GM18867 (cell line): ENCODE results near the gene USP43.
"Not testable (repeated sequence)": the region's sequence is repeated elsewhere in the genome, so short reads cannot be mapped to it uniquely, and the experiment has no call there.

Experiments used
- ATAC-seq: cut with Tn5 transposase; IDR thresholded peaks from one replicate; pipeline ENCODE4 v1.9.1; 2021; ENCODE audit warnings: mild to moderate bottlenecking, moderate library complexity; ENCODE audit not compliant: unreplicated experiment

Gene USP43, protein sequence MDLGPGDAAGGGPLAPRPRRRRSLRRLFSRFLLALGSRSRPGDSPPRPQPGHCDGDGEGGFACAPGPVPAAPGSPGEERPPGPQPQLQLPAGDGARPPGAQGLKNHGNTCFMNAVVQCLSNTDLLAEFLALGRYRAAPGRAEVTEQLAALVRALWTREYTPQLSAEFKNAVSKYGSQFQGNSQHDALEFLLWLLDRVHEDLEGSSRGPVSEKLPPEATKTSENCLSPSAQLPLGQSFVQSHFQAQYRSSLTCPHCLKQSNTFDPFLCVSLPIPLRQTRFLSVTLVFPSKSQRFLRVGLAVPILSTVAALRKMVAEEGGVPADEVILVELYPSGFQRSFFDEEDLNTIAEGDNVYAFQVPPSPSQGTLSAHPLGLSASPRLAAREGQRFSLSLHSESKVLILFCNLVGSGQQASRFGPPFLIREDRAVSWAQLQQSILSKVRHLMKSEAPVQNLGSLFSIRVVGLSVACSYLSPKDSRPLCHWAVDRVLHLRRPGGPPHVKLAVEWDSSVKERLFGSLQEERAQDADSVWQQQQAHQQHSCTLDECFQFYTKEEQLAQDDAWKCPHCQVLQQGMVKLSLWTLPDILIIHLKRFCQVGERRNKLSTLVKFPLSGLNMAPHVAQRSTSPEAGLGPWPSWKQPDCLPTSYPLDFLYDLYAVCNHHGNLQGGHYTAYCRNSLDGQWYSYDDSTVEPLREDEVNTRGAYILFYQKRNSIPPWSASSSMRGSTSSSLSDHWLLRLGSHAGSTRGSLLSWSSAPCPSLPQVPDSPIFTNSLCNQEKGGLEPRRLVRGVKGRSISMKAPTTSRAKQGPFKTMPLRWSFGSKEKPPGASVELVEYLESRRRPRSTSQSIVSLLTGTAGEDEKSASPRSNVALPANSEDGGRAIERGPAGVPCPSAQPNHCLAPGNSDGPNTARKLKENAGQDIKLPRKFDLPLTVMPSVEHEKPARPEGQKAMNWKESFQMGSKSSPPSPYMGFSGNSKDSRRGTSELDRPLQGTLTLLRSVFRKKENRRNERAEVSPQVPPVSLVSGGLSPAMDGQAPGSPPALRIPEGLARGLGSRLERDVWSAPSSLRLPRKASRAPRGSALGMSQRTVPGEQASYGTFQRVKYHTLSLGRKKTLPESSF

DNA sequence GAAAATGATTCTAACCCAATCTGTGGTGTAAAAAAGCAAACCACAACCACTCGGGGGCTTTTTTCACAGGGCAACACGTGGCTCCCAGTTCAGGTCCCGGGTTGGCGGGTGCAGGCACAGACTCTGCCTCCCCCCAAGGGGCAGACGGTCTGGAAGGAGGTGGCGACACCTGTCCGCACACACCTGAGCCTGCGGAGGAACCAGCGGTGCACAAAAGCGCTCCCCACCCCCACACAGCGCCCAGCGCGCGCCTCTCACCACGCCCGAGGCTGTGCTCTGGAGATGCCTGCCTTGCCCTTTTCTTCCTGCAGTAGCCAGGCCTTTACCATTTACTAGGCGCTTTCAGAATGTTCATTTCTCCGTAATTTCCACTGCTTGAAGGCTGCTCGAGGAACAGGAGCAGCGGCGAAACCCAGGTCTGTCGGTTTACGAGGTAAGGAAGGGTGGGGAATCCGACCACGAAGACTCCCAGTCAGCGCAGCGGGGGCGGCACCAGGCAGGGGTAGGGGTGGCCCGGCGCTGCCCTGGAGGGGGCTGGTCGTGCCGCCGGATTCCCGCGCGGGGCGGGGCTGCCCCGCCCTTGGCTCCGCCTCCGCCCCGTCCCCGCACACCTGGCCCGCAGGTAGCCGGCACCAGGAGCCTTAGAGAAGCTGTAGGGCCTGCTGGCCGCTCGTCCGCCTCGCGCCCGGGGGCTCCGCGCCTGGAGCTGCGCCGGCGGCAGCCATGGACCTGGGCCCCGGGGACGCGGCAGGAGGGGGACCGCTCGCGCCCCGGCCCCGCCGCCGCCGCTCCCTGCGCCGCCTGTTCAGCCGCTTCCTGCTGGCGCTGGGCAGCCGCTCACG, at the start of gene USP43:
Gene USP43 (plus strand): TSS at position 608 of the 842 bp plus-strand sequence. CDS start 116 bp downstream, at position 724.
- ATAC-seq = no peak

DNA sequence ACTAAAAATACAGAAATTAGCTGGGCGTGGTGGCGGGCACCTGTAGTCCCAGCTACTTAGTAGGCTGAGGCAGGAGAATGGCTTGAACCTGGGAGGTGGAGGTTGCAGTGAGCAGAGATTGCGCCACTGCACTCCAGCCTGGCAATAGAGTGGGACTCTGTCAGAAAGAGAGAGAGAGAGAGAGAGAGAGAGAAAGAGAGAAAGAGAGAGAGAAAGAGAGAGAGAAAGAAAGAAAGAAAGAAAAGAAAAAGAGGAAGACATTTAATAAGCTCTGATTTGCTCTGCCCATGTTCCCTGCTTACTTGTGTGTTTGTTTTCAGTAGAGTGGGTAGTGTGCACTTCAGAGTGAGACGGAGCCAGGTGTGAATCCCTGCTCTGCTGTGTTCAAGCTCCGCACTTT, 47.7 kb upstream of the USP43 start:
- ATAC-seq = not testable (repeated sequence)

DNA sequence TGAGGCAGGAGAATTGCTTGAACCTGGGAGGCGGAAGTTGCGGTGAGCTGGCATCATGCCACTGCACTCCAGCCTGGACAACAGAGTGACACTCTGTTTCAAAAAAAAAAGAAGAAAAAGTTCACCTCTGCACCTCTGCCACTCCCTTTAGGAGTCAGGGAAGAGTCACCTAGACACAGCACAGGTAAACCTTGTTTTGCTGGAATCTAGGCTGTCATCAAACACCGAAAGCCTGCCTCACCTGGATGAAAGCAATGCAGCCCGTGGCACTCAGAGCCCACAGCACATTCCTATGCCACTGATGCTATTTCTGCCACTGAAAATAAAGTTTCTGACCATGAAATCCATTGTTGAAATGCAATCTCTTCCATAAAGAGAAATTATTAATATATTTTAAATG, 46.7 kb upstream of the USP43 start:
- ATAC-seq = no peak

DNA sequence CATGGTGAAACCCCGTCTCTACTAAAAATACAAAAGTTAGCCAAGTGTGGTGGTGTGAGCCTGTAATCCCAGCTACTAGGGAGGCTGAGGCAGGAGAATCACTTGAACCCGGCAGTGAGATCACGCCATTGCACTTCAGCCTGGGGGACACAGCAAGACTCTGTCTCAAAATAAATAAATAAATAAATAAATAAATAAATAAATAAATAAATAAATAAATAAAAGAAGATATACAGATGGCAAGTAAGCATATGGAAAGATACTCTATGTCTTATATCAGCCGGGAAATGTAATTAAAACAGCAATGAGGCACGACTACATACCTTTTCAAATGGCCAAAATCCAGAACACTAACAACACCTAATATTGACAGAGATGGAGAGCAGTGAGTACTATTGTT, 40.7 kb upstream of the USP43 start:
- ATAC-seq = not testable (repeated sequence)

DNA sequence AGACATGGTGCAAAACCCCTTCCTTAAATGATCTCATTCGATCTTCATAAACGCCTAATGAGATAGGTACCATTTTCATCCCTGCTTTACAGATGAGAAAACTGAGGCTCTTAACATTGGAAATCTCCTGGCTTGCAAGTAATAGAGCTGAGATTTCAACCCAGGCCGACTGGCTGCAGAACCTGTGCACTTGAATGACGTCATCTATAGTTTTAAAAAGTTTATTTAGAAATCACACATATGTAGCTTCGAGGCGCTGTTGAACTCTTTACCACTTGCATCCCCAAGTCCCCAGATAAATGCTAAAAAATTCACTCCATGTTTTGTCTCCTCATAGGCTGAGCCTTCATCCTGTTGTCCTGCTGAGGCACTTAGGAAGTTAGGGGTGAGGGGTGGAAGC, 38.9 kb upstream of the USP43 start:
- no peak for ATAC-seq

DNA sequence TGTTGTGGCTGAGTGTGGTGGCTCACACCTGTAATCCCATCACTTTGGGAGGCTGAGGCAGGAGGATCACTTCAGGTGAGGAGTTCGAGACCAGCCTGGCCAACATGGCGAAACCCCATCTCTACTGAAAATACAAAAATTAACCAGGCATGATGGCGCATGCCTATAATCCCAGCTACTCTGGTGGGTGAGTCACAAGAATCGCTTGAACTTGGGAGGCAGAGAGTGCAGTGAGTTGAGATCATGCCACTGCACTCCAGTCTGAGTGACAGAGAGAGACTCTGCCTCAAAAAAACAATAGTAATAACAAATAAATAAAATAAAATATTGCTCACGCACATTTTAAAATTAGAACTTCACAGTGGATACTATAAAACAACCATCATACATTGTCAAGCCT, 38.3 kb upstream of the USP43 start:
- not testable (repeated sequence) for ATAC-seq

DNA sequence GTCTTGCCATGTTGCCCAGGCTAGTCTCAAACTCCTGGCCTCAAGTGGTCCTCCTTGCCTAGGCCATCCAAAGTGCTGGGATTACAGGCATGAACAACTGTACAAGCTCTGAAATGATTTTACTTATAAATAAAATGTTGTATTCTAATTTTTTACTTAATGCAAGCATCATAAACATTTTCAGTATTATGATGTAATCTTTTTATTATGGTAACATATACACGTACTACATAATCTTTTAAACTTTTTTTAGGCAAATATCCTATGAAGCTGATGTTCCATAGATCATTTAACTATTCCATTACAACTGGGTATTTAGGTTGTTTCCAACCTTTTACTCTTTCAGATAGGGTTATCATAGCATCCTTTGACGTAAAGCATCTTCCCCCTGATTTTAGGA, 33.8 kb upstream of the USP43 start:
- no peak for ATAC-seq

DNA sequence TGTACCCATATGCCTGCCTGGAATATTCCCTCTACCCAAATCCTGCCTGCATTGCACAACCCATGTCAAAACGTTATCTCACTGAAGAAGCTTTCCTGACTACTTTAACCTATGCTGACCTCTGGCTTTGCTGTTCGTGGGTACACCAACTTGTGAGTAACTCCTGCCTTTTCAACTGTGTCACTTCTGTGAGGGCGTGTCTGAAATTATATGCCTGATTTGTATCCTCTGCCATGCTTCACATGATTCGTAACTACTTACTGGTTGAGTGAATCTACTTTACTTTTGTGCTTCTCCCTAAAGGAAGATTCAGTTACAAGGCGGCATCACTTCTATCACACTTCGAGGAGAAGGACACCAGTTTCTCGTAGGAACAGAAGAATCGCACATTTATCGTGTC, 33.3 kb upstream of the USP43 start:
- no peak for ATAC-seq

DNA sequence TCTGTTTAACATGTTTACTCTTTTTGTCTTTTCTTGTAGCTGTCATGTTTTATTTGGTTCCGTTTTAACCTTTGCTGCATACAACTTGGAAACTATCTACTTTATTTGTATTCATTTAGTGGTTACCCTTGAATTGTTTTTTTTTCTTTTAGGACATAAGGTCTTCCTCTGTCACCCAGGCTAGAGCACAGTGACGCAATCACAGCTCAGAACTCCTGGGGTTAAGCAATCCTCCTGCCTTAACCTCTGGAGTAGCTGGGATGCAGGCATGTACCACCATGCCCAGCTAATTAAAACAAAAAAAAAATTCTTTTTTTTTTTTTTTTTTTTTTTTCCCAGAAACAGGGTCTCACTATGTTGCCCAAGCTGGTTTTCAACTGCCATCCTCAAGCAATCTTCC, 29.8 kb upstream of the USP43 start:
- no peak for ATAC-seq

DNA sequence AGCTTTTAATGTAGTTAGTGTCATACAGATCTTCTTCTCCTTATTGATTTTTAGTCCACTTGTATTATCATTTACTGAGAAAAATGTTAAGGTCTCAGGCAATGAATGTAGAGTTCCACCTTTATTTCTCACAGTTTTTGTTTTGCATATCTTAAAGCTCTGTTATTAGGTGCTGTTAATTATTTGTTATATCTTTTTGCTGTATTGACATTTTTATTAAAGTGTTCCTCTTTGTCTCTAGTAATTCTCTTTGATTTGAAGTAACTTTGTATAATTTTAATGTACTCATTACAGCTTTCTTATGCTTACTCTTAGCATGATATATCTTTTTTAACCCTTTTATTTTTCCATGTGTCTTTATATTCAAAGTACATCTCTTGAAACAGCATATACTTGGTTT, 22.4 kb upstream of the USP43 start:
- no peak for ATAC-seq

DNA sequence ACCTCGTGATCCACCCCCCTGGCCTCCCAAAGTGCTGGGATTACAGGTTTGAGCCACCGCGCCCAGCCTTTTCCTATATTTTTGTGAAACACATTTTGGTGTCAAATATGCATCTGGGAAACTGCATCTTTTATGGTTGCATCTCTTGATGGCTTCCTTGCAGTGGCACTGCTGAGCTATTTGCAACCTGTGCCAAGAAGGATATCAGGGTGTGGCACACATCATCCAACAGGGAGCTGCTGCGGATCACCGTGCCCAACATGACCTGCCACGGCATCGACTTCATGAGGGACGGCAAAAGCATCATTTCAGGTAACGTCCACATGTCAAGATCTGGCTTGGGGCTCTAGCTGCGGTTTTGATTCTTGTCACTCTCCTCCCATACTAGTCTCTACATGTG, 16.8 kb upstream of the USP43 start:
- ATAC-seq = no peak

DNA sequence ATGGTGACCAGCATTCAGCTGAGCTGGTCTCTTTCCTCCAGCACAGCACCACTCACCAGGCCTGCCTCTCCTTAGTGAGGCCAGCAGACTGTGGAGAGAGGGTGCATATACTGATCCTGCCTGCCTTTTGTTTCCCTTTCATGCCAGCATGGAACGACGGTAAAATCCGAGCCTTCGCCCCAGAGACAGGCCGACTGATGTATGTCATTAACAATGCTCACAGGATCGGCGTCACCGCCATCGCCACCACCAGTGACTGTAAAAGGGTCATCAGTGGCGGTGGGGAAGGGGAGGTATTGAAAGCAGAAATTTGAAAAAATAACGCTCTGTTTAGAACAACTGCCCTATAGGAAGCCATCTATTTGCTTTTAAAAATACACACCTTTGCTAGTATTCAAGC, 12.6 kb upstream of the USP43 start:
- ATAC-seq = no peak

DNA sequence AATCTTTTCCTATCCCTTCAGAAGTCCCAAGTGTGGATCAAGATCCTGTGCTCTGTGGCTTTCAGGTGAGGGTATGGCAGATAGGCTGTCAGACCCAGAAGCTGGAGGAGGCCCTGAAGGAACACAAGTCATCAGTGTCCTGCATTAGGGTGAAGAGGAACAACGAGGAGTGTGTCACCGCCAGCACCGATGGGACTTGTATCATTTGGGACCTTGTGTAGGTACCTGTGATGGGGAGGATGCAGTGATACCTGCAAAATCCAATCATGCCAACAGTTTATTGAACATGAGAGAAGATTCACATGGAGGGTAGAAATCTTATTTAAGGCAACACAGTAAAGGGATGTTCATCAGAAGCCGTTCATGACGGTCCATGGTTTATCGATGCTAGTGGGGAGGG, 10.0 kb upstream of the USP43 start:
- ATAC-seq = no peak

DNA sequence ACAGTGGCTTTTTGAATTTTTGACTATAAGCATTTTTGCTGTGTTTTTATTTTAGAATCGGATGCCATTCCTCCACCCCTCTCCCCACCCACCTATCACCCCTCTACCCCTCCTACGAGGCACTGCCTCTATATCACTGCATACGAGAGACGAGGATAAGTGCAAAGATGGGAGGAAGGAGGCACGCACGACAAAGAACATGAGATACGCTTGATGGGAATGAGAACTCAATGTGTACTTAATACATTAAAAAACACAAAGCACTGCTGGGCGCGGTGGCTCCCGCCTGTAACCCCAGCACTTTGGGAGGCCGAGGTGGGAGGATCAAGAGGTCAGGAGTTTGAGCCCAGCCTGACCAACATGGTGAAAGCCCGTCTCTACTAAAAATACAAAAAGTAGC, 8.8 kb upstream of the USP43 start:
- no peak for ATAC-seq

DNA sequence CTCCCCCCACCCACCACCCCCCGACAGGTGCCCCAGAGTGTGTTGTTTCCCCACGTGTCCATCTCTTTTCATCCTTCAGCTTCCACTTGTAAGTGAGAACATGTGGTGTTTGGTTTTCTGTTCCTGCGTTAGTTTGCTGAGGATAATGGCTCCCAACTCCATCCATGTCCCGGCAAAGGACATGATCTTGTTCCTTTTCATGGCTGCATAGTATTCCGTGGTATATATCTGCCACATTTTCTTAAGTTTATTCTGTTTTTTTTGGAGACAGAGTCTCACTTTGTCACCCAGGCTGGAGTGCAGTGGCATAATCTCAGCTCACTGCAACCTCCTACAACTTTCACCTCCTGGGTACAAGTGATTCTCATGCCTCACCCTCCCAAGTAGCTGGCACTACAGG, 4.9 kb upstream of the USP43 start:
- ATAC-seq = not testable (repeated sequence)

DNA sequence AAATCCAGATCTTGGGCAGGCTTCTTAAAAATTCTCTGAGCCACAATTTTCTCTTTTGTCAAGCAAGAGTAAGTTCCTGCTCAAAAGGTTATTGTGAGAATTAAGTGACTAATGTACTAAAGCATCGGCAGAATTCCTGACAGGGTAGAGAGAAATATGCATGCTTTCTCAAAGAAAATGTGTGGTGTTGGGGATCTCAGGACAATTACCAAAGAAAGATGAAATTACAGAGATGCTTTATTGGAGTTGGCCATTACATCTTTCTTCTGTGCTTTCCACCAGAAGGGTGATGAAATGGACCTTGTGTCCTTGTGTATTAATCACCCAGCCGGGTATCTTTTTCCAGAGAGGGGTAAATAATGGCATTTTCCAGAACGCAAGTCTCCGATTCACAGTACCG, 1.7 kb upstream of the USP43 start:
- no peak for ATAC-seq

DNA sequence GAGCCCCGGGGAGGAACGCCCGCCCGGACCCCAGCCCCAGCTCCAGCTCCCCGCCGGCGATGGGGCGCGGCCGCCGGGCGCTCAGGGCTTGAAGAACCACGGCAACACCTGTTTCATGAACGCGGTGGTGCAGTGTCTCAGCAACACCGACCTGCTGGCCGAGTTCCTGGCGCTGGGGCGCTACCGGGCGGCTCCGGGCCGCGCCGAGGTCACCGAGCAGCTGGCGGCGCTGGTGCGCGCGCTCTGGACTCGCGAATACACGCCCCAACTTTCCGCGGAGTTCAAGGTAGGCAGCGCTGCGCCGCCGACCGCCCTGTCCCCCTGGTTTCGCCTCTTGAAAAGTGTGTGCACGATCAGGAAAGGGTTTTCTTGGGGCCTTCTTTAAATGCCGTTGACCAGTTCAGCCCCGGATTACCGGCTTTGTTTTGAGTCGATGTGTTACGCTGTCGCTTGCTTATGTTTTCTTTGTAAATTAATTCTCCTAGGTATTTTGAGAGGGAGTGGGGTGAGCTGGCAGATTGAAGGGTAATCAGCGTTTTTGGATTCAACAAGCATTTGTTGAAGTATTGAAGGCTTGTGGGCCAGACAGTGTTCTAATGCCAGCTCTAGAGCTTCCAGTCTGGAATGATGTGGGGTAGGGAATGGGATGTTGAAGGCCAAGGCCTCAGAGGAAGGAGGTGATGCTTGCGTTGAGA, 681 bp downstream of the USP43 start:
- ATAC-seq = no peak

DNA sequence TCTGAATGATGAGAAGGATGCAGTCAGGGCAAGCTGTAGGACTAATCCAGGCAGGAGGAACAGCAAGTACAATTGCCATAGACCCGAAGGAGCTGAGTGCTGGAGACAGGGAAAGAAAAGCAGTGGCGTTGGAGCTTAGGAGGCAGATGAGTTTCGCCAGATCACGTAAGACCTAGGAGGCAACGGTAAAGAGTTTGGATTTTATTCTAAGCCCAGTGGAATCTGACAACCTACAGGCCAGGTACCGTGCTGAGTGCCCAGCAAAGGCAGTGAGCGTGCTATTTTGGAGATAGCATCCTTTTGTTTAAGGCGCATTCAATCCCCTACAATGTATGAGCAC, 1.2 kb downstream of the USP43 start:
- no peak for ATAC-seq

DNA sequence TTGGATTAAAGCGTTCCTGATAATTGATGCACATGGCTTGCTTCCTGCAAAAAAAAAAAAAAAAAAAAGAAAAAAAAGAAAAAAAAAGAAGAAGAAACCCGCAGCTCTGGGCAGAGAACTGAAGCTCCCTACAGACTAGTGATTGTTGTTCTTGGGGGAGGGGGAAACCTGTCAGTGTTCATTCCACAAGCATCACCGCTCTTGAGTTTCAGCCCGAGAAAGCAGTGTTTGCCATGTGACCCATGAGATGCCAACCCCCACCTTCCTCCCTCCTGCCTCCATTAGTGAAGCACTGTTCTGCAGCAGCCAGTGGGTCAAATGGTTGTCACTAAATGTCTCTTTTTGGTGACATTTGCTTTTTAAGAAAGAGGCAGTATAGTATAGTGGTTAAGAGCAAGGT, 1.7 kb downstream of the USP43 start:
- no peak for ATAC-seq

DNA sequence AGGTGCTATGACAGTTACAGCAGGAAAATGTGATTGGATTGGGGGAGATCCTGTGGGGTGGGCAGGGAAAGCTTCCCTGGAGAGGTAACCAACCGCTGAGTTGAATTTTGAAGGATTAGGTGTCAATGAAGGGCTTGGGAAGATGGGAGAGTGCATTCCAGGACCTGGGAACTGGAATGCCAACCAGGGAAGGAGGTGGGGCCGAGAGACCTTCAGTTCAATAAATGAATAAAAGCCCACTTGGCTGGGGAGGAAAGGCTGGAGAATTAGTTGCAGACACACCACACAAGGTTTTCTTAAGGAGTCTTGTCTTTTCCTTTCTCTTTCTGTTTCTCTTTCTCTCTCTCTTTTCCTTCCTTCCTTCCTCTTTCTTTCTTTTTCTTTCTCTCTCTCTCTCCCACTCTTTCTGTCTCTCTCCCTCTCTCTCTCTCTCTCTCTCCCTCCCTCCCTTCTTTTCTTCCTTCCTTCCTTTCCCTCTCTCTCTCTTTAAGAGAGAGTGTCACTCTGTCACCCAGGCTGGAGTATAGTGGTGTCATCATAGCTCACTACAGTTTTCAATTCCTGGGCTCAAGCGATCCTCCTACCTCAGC, 3.3 kb downstream of the USP43 start:
- ATAC-seq = no peak
